Endothelial cell of umbilical vein (primary cell): ENCODE measurements around the gene GPLD1. TPM values are rescaled to one million over a fixed set of nuclear protein-coding genes. Genes with fewer than 3 reads are reported as not detected.

Experiments
- BruUV-seq: library from RNA; stranded (reverse); fragments of 400-500 nt; replicated peaks from 2 replicates; lab custom pipeline; 2021; lab: Mats Ljungman, UMichigan
- CTCF ChIA-PET: fragments of 300-600, 350-600 bp; sonication (Branson Sonifier 250); formaldehyde crosslinking; loops from one replicate; lab custom pipeline; 2021; ENCODE audit warnings: antibody characterized with exemption, inconsistent platforms; lab: Charles Lee
- POLR2A ChIA-PET: fragments of 300-600, 350-600 bp; sonication (Branson Sonifier 250); formaldehyde crosslinking; loops from one replicate; lab custom pipeline; 2021; ENCODE audit warnings: antibody characterized with exemption, inconsistent platforms; lab: Charles Lee
- DNase-seq: peaks from one replicate; pipeline ENCODE4 v3.0.0-alpha.2; 2011; ENCODE audit warnings: low read depth, low spot score
- FAIRE-seq: peaks from 2 replicates; lab custom pipeline; 2011; peaks lifted over from hg19 to GRCh38; lab: Jason Lieb, UNC
- H2AFZ ChIP-seq: 2 replicates; pipeline ENCODE4 v1.6.0; 2012; ENCODE audit warnings: low read depth, low read length, control low read depth, inconsistent platforms
- H3K27ac ChIP-seq: 2 replicates; pipeline ENCODE4 v1.5.1; 2011; ENCODE audit warnings: low read depth, mild to moderate bottlenecking, control low read depth, low read length, moderate library complexity; ENCODE audit not compliant: insufficient read depth
- H3K27me3 ChIP-seq, 2 experiments: 2 replicates each; pipeline versions ENCODE4 v1.6.0 to v1.6.1; 2011; ENCODE audit warnings: low read length in 2 of 2, mixed read lengths in 1 of 2; ENCODE audit not compliant: control insufficient read depth in 2 of 2, insufficient read depth in 2 of 2
- H3K36me3 ChIP-seq, 2 experiments: 2 replicates in 1 of 2; 3 replicates in 1 of 2; pipeline ENCODE4 v1.5.1; 2011; ENCODE audit warnings: low read length in 2 of 2, mild to moderate bottlenecking in 1 of 2, moderate library complexity in 1 of 2; ENCODE audit not compliant: control insufficient read depth in 2 of 2, insufficient read depth in 2 of 2; ENCODE audit errors: extremely low read depth in 1 of 2
- H3K4me1 ChIP-seq: 3 replicates; pipeline ENCODE4 v1.5.1; 2011; ENCODE audit warnings: mild to moderate bottlenecking, low read length; ENCODE audit not compliant: control insufficient read depth, insufficient read depth; ENCODE audit errors: extremely low read depth
- H3K4me2 ChIP-seq: 2 replicates; pipeline ENCODE4 v1.6.1; 2011; ENCODE audit warnings: low read length, control low read depth, mixed read lengths; ENCODE audit not compliant: insufficient read depth
- H3K4me3 ChIP-seq, 3 experiments: fragments of 200-600 bp in 1 of 3; sonication (generic), shearing (Covaris generic) in 1 of 3; replicated peaks in 1 of 3; 2 replicates each; pipeline ENCODE4 v1.5.1; 2011 to 2016; ENCODE audit warnings: control low read depth in 3 of 3, low read length in 3 of 3, mild to moderate bottlenecking in 2 of 3, inconsistent platforms in 1 of 3, low read depth in 1 of 3, moderate library complexity in 1 of 3; ENCODE audit not compliant: insufficient read depth in 1 of 3
- H3K79me2 ChIP-seq: 2 replicates; pipeline ENCODE4 v1.6.0; 2012; ENCODE audit warnings: low read length, inconsistent platforms; ENCODE audit not compliant: control insufficient read depth, insufficient read depth
- H3K9ac ChIP-seq: replicated peaks from 2 replicates; pipeline ENCODE3; 2011; ENCODE audit warnings: low read length, control low read depth; ENCODE audit not compliant: insufficient read depth; ENCODE audit errors: extremely low read depth
- H3K9me1 ChIP-seq: replicated peaks from 3 replicates; pipeline ENCODE4 v1.6.0; 2011; ENCODE audit warnings: mild to moderate bottlenecking, low read length; ENCODE audit not compliant: control insufficient read depth, insufficient read depth; ENCODE audit errors: extremely low read depth
- H3K9me3 ChIP-seq: replicated peaks from 2 replicates; pipeline ENCODE4 v1.5.1; 2012; ENCODE audit warnings: low read length, inconsistent platforms; ENCODE audit not compliant: control insufficient read depth, insufficient read depth
- H4K20me1 ChIP-seq: replicated peaks from 2 replicates; pipeline ENCODE3; 2011; ENCODE audit warnings: mild to moderate bottlenecking, low read length; ENCODE audit not compliant: control insufficient read depth, insufficient read depth; ENCODE audit errors: extremely low read depth
- GATA2 ChIP-seq: IDR thresholded peaks from 2 replicates; pipeline ENCODE4 v1.7.0; 2011; ENCODE audit warnings: low read depth, mild to moderate bottlenecking, moderate library complexity, mixed read lengths, low read length; ENCODE audit not compliant: insufficient read length, insufficient read depth
- JUN ChIP-seq: IDR thresholded peaks from 2 replicates; pipeline ENCODE4 v1.6.1; 2011; ENCODE audit warnings: borderline replicate concordance, low read depth; ENCODE audit not compliant: insufficient read length, insufficient read depth
- MYC ChIP-seq: IDR thresholded peaks from one replicate; pipeline ENCODE4 v1.6.1; 2011; ENCODE audit warnings: mild to moderate bottlenecking, low read depth, low read length
- POLR2AphosphoS5 ChIP-seq: IDR thresholded peaks from 2 replicates; pipeline ENCODE4 v1.6.1; 2012; ENCODE audit warnings: low read depth, mild to moderate bottlenecking, control low read depth, low read length, moderate library complexity; ENCODE audit not compliant: insufficient read depth
- dilution Hi-C: fragments of 300-500 bp; cut with MboI; formaldehyde crosslinking; loops from one replicate; pipeline ENCODE4 v1.15.0; 2019; ENCODE audit warnings: low sequenced_read_pairs; ENCODE audit not compliant: extremely low pct_ligation_motif_present
- intact Hi-C: fragments of 100-400 bp; cut with micrococcal nuclease; formaldehyde crosslinking; loops from one replicate; pipeline ENCODE4 v1.10.0; 2022
- polyA plus RNA-seq, 4 experiments: library from polyadenylated mRNA; depleted of rRNA in 3 of 4; stranded (reverse) in 3 of 4; unstranded in 1 of 4; fragments of >200 nt; gene quantifications; 2 replicates each; pipeline versions ENCODE4 v1.2.1 to v1.2.3, GENCODE V29; 2011 to 2012; ENCODE audit warnings: missing spikeins in 1 of 4
- total RNA-seq: library from RNA; stranded (reverse); gene quantifications from 2 replicates; pipeline ENCODE4 v1.2.3, GENCODE V29; 2021
- TF ChIP-seq, protein P1 (sequence below), 2 donors: IDR thresholded peaks; 1 replicate in 1 of 2; 2 replicates in 1 of 2; pipeline ENCODE4 v1.5.1; 2011; ENCODE audit warnings: low read length in 2 of 2, mild to moderate bottlenecking in 2 of 2, moderate library complexity in 2 of 2, control low read depth in 1 of 2, inconsistent platforms in 1 of 2, low read depth in 1 of 2; ENCODE audit not compliant: insufficient read depth in 1 of 2; ENCODE audit errors: extremely low read depth in 1 of 2

The GPLD1 gene
- total and polyA plus RNA-seq, 2 donors (not counting 3 experiments of a cell fraction or from before 2014, with no cell fraction given): 0.03 to 0.53 TPM

DNA sequence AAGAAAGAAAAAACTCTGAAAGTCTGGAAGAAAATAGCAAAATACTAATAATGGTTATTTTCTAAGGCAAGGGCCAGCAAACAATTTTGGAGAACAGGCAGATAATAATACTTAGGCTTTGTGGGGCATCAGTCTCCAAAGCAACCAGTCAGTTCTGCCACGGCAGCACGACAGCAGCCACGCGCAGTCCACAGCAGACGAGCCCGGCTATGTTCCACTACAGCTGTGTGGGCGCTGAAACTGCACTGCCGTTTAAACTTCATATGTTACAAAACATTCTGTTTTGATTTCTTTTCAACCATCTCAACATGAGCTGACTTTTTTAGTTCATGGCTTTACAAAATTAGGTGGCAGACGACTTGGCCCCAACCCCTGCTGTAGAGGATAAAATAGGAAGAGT is 56.8 kb downstream of the GPLD1 start:
- no peak overlapping the region for H3K27ac ChIP-seq
- POLR2A ChIA-PET: no interaction called here
- H3K9me1 ChIP-seq: no peaks in the 10 kb centered on the region
- DNase-seq (no peak), FAIRE-seq (no peak)
- no peaks in the 10 kb centered on the region for H4K20me1 ChIP-seq
- no peaks in the 10 kb centered on the region for H3K27me3 ChIP-seq
- no peaks in the 10 kb centered on the region for H3K79me2 ChIP-seq
- H3K4me3 ChIP-seq: no peak overlapping the region
- no peak overlapping the region for H2AFZ ChIP-seq
- no peaks in the 10 kb centered on the region for H3K4me1 ChIP-seq
- CTCF ChIA-PET: interaction anchor here (0.7 to 2.1 kb wide), 6 partner anchors 9 to 123 kb away, joined by 3 to 5 read pairs (median 4); no protein-coding TSS in a partner anchor
- H3K9me3 ChIP-seq: no peaks in the 10 kb centered on the region
- H3K9ac ChIP-seq: no peak overlapping the region
- H3K36me3 ChIP-seq: no peaks in the 10 kb centered on the region
- no peak for TF ChIP-seq JUN
- TF ChIP-seq MYC: no peak
- no peak for TF ChIP-seq POLR2AphosphoS5
- TF ChIP-seq GATA2: no peak
- TF ChIP-seq, protein P1, sequence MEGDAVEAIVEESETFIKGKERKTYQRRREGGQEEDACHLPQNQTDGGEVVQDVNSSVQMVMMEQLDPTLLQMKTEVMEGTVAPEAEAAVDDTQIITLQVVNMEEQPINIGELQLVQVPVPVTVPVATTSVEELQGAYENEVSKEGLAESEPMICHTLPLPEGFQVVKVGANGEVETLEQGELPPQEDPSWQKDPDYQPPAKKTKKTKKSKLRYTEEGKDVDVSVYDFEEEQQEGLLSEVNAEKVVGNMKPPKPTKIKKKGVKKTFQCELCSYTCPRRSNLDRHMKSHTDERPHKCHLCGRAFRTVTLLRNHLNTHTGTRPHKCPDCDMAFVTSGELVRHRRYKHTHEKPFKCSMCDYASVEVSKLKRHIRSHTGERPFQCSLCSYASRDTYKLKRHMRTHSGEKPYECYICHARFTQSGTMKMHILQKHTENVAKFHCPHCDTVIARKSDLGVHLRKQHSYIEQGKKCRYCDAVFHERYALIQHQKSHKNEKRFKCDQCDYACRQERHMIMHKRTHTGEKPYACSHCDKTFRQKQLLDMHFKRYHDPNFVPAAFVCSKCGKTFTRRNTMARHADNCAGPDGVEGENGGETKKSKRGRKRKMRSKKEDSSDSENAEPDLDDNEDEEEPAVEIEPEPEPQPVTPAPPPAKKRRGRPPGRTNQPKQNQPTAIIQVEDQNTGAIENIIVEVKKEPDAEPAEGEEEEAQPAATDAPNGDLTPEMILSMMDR (IDR thresholded peaks at IDR 0.05; ENCODE audit: extremely low read depth in 1 of 2, insufficient read depth in 1 of 2, low read depth in 1 of 2, low read length in 2 of 2): no peak
- intact Hi-C loops: loop anchor here (5.0 kb wide), 1 partner anchor 150 kb away; no protein-coding TSS in a partner anchor
- dilution Hi-C loops: no loop called here
- H3K4me2 ChIP-seq: no peak overlapping the region
- no TSS peak for BruUV-seq
